ENCODE results near the gene GNPDA1. TPM values are rescaled to one million over a fixed set of nuclear protein-coding genes. Genes with fewer than 3 reads are reported as not detected.
"Not testable (repeated sequence)": the region's sequence is repeated elsewhere in the genome, so short reads cannot be mapped to it uniquely, and the experiment has no call there.

GNPDA1 gene
- total and polyA plus RNA-seq, 7 experiments from 2014 or later: 13.3 to 60.4 (median 28.5) TPM

DNA sequence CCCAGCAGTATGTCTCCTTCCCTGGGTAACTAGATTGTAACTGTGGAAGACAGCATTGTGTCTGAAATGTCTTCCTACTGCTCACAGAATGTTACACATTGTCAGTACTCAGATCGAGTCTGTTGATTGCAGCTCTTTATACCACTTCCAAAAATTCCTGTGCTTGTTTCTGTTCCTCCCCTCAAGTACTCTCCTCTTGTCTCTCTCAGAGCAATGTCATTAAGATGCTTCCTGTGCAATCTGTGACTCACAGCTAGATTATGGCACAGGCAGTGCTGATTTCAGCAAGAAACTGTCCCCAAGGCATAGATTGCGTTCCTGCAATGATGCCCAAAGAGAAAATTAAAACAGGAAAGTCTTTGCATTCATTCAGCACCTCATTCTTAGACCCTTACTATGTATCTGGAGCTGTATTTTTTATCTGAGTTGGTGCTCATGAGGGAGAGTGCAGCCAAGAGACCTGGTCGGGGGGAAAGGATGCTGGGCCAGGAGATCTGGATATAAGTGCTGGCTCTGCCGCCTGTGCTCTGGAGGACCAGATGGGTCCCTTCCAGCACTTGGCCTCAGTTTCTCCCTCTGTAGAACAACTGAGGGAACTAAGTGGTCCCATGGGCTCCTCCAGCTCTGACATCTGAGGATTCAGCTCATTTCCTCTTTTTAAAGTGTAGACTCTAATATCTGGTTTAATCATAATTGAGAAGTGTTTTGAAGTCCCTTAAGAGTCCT, 40.8 kb upstream of the GNPDA1 start:
- no peaks in the 10 kb centered on the region for H3K27me3 Mint-ChIP-seq
- H3K4me1 Mint-ChIP-seq: peaks cover 6 to 18% (median 13%) of the 10 kb centered on the region in 7 donors
- Histone ChIP-seq H3K36me3 (ENCODE audit: control insufficient read depth in 2 of 3, insufficient read depth in 3 of 3, low read length in 3 of 3) (no peaks in the 10 kb centered on the region), H3K9me3 (ENCODE audit: control insufficient read depth in 2 of 3, low read length in 3 of 3) (no peaks in the 10 kb centered on the region), H3K4me3 (ENCODE audit: low read length) (no peak overlapping the region), H3K4me1 (ENCODE audit: control insufficient read depth in 2 of 2, insufficient read depth in 2 of 2, low read length in 2 of 2) (no peaks in the 10 kb centered on the region), H3K27ac (ENCODE audit: low read depth, low read length) (no peak overlapping the region), H3K27me3 (ENCODE audit: control insufficient read depth in 2 of 2, insufficient read depth in 2 of 2, low read length in 2 of 2) (no peaks in the 10 kb centered on the region)
- CTCF ChIA-PET: interaction anchor here (0.6 to 1.4 kb wide), 4 partner anchors 15 to 90 kb away, joined by 3 to 4 read pairs (median 3); no protein-coding TSS in a partner anchor
- DNase-seq: no peak
- peaks cover 0 to 1% (median 0%) of the 10 kb centered on the region in 11 donors for H3K9me3 Mint-ChIP-seq
- peak overlapping the region in 1 of 10 donors; percentile 4 for H3K4me3 Mint-ChIP-seq
- peak; percentile 83 for ATAC-seq
- intact Hi-C loops (cut with micrococcal nuclease): no loop called here
- POLR2A ChIA-PET: interaction anchor here (0.6 to 2.0 kb wide), 8 partner anchors 19 to 1754 kb away, joined by 3 to 5 read pairs (median 3); partner anchors contain the start of genes GNPDA1 and RNF14
- H3K36me3 Mint-ChIP-seq: no peaks in the 10 kb centered on the region
- peak overlapping the region in 4 of 9 donors; percentile 16 to 73 (median 47) for H3K27ac Mint-ChIP-seq

DNA sequence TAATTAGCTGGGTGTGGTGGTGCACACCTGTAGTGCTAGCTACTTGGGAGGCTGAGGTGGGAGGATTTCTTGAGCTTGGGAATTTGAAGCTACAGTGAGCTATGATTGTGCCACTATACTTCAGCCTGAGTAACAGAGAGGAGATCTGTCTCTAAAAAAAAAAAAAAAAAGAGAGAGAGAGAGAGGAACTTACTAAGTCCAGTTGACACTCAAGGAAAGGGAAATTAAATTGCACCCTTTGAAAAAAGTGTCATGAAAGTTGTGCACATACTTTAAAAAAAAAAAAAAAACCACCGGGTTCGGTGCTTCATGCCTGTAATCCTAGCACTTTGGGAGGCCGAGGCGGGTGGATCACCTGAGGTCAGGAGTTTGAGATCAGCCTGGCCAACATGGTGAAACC, 39.2 kb upstream of the GNPDA1 start:
- POLR2A ChIA-PET: interaction anchor here (0.6 to 1.8 kb wide), 4 partner anchors 12 to 68 kb away, joined by 3 to 7 read pairs (median 4); no protein-coding TSS in a partner anchor
- peaks cover 6 to 19% (median 13%) of the 10 kb centered on the region in 7 donors for H3K4me1 Mint-ChIP-seq
- H3K9me3 ChIP-seq (ENCODE audit: control insufficient read depth in 2 of 3, low read length in 3 of 3); intact Hi-C loops (cut with micrococcal nuclease); DNase-seq; H3K9me3 Mint-ChIP-seq; H3K4me3 Mint-ChIP-seq; H3K27ac ChIP-seq (ENCODE audit: low read depth, low read length); H3K4me1 ChIP-seq (ENCODE audit: control insufficient read depth in 2 of 2, insufficient read depth in 2 of 2, low read length in 2 of 2); H3K4me3 ChIP-seq (ENCODE audit: low read length); CTCF ChIA-PET; H3K27me3 ChIP-seq (ENCODE audit: control insufficient read depth in 2 of 2, insufficient read depth in 2 of 2, low read length in 2 of 2); H3K27me3 Mint-ChIP-seq; H3K36me3 Mint-ChIP-seq; ATAC-seq; H3K36me3 ChIP-seq (ENCODE audit: control insufficient read depth in 2 of 3, insufficient read depth in 3 of 3, low read length in 3 of 3): not testable (repeated sequence)
- H3K27ac Mint-ChIP-seq: peak overlapping the region in 1 of 9 donors; percentile 81

DNA sequence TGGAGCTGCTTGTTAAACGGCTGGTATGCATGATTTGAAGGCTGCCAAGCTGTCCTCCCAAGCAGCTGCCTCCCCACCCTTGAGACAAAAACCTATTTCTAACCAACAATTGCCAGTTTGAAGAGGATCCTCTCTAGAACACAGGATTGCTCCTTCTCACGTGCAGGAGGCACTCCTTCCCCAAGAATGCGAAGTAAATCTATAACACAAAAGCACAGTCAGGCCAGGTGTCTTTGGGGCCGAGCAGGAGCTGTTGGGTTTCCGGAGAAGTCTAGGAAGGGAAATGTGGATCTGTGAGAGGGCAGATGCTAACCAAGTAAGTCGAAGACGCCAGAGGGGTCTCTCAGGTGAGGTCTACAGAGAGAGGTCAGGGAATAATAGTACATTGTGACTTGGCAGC, 35.4 kb upstream of the GNPDA1 start:
- ChIA-PET POLR2A (interaction anchor here (0.6 kb wide), 1 partner anchor 14 kb away, joined by 3 read pairs; no protein-coding TSS in a partner anchor), CTCF (interaction anchor here (0.5 kb wide), 1 partner anchor 24 kb away, joined by 3 read pairs; no protein-coding TSS in a partner anchor)
- no peaks in the 10 kb centered on the region for H3K27me3 Mint-ChIP-seq
- ATAC-seq: no peak
- Histone ChIP-seq H3K27me3 (ENCODE audit: control insufficient read depth in 2 of 2, insufficient read depth in 2 of 2, low read length in 2 of 2) (no peaks in the 10 kb centered on the region), H3K4me3 (ENCODE audit: low read length) (no peak overlapping the region), H3K4me1 (ENCODE audit: control insufficient read depth in 2 of 2, insufficient read depth in 2 of 2, low read length in 2 of 2) (no peaks in the 10 kb centered on the region), H3K9me3 (ENCODE audit: control insufficient read depth in 2 of 3, low read length in 3 of 3) (no peaks in the 10 kb centered on the region), H3K36me3 (ENCODE audit: control insufficient read depth in 2 of 3, insufficient read depth in 3 of 3, low read length in 3 of 3) (no peaks in the 10 kb centered on the region), H3K27ac (ENCODE audit: low read depth, low read length) (no peak overlapping the region)
- peaks cover 0 to 7% (median 0%) of the 10 kb centered on the region in 11 donors for H3K9me3 Mint-ChIP-seq
- H3K27ac Mint-ChIP-seq: peak overlapping the region in 1 of 9 donors; percentile 19
- intact Hi-C loops (cut with micrococcal nuclease): no loop called here
- no peaks in the 10 kb centered on the region for H3K36me3 Mint-ChIP-seq
- peaks cover under 1 to 11% (median 7%) of the 10 kb centered on the region in 7 donors for H3K4me1 Mint-ChIP-seq
- H3K4me3 Mint-ChIP-seq: no peak overlapping the region
- no peak for DNase-seq

- H3K27me3 ChIP-seq (ENCODE audit: control insufficient read depth in 2 of 2, insufficient read depth in 2 of 2, low read length in 2 of 2): no peaks in the 10 kb centered on the region
- DNase-seq (no peak), ATAC-seq (no peak)
- no peaks in the 10 kb centered on the region for H3K4me1 ChIP-seq (ENCODE audit: control insufficient read depth in 2 of 2, insufficient read depth in 2 of 2, low read length in 2 of 2)
- Mint-ChIP-seq H3K9me3 (peaks cover 0 to 7% (median 0%) of the 10 kb centered on the region in 11 donors), H3K4me1 (peaks cover 0 to 8% (median 2%) of the 10 kb centered on the region in 7 donors), H3K27me3 (no peaks in the 10 kb centered on the region), H3K36me3 (no peaks in the 10 kb centered on the region), H3K27ac (peak overlapping the region in 1 of 9 donors; percentile 73), H3K4me3 (no peak overlapping the region)
- no peaks in the 10 kb centered on the region for H3K36me3 ChIP-seq (ENCODE audit: control insufficient read depth in 2 of 3, insufficient read depth in 3 of 3, low read length in 3 of 3)
- ChIA-PET POLR2A (interaction anchor here (0.6 to 0.7 kb wide), 2 partner anchors 64 to 353 kb away, joined by 3 to 4 read pairs; no protein-coding TSS in a partner anchor), CTCF (interaction anchor here (1.0 kb wide), 1 partner anchor 30 kb away, joined by 3 read pairs; no protein-coding TSS in a partner anchor)
- intact Hi-C loops (cut with micrococcal nuclease): no loop called here
- no peak overlapping the region for H3K27ac ChIP-seq (ENCODE audit: low read depth, low read length)
- H3K4me3 ChIP-seq (ENCODE audit: low read length): no peak overlapping the region
- no peaks in the 10 kb centered on the region for H3K9me3 ChIP-seq (ENCODE audit: control insufficient read depth in 2 of 3, low read length in 3 of 3)
Observed at GRCh38 chr5:142046191-142046590, 33.4 kb upstream of the GNPDA1 start.

DNA sequence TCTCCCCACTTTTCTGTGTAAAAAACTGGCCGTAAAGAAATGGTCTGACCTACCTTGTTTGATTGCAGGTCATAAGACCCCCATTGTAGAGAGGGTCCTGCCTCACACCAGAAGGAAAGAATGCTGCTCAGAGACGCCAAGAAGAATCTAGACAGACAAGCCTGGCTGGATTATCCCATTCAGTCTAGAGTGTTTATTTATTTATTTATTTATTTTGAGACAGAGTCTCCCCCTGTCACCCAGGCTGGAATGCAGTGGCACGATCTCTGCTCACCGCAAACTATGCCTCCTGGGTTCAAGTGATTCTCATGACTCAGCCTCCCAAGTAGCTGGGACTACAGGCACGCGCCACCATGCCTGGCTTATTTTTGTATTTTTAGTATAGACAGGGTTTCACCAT, 28.1 kb upstream of the GNPDA1 start:
- H3K27ac ChIP-seq (ENCODE audit: low read depth, low read length); H3K4me1 ChIP-seq (ENCODE audit: control insufficient read depth in 2 of 2, insufficient read depth in 2 of 2, low read length in 2 of 2); CTCF ChIA-PET; H3K27ac Mint-ChIP-seq; POLR2A ChIA-PET; H3K4me1 Mint-ChIP-seq; DNase-seq; H3K4me3 ChIP-seq (ENCODE audit: low read length); H3K27me3 Mint-ChIP-seq; H3K9me3 Mint-ChIP-seq; H3K4me3 Mint-ChIP-seq; intact Hi-C loops (cut with micrococcal nuclease); H3K27me3 ChIP-seq (ENCODE audit: control insufficient read depth in 2 of 2, insufficient read depth in 2 of 2, low read length in 2 of 2); H3K36me3 ChIP-seq (ENCODE audit: control insufficient read depth in 2 of 3, insufficient read depth in 3 of 3, low read length in 3 of 3); H3K9me3 ChIP-seq (ENCODE audit: control insufficient read depth in 2 of 3, low read length in 3 of 3); H3K36me3 Mint-ChIP-seq; ATAC-seq: not testable (repeated sequence)

DNA sequence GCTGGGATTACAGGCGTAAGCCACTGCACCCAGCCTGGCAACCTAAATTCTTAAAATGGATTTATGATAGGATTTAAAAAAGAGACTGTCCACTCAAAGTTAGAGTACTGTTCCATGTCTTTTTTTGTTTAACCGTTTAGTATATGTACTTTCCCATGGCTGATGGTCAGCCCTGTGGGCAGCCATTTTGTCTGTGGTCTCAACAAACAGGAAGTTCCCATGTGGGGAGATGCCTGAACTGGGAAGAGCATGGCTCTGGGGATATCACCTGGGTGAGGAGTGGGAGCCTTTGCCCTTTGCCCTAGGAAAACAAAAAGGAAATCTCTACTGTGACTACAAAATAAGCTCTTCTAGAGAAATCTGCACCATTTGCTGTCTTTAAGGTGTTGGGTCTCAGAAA, 27.5 kb upstream of the GNPDA1 start:
- no peaks in the 10 kb centered on the region for H3K9me3 ChIP-seq (ENCODE audit: control insufficient read depth in 2 of 3, low read length in 3 of 3)
- DNase-seq (no peak), ATAC-seq (no peak)
- peaks cover 0 to 5% (median 4%) of the 10 kb centered on the region in 7 donors for H3K4me1 Mint-ChIP-seq
- peaks cover 0 to 6% (median 0%) of the 10 kb centered on the region in 11 donors for H3K9me3 Mint-ChIP-seq
- POLR2A ChIA-PET: no interaction called here
- H3K36me3 ChIP-seq (ENCODE audit: control insufficient read depth in 2 of 3, insufficient read depth in 3 of 3, low read length in 3 of 3): no peaks in the 10 kb centered on the region
- H3K4me3 Mint-ChIP-seq: no peak overlapping the region
- H3K4me1 ChIP-seq (ENCODE audit: control insufficient read depth in 2 of 2, insufficient read depth in 2 of 2, low read length in 2 of 2): peaks cover 0 to 5% of the 10 kb centered on the region in 2 donors
- H3K27me3 ChIP-seq (ENCODE audit: control insufficient read depth in 2 of 2, insufficient read depth in 2 of 2, low read length in 2 of 2): no peaks in the 10 kb centered on the region
- no peaks in the 10 kb centered on the region for H3K27me3 Mint-ChIP-seq
- peak overlapping the region in 1 of 9 donors; percentile 28 for H3K27ac Mint-ChIP-seq
- no peaks in the 10 kb centered on the region for H3K36me3 Mint-ChIP-seq
- H3K27ac ChIP-seq (ENCODE audit: low read depth, low read length): no peak overlapping the region
- H3K4me3 ChIP-seq (ENCODE audit: low read length): no peak overlapping the region
- CTCF ChIA-PET: no interaction called here
- intact Hi-C loops (cut with micrococcal nuclease): no loop called here

Measured in naive thymus-derived CD4-positive, alpha-beta T cell (primary cell).